GM19452 (cell line): ENCODE data around the gene KRT77.

Source experiments
- ATAC-seq: cut with Tn5 transposase; IDR thresholded peaks from one replicate; pipeline ENCODE4 v1.9.1; 2021; ENCODE audit not compliant: unreplicated experiment

Gene KRT77

DNA sequence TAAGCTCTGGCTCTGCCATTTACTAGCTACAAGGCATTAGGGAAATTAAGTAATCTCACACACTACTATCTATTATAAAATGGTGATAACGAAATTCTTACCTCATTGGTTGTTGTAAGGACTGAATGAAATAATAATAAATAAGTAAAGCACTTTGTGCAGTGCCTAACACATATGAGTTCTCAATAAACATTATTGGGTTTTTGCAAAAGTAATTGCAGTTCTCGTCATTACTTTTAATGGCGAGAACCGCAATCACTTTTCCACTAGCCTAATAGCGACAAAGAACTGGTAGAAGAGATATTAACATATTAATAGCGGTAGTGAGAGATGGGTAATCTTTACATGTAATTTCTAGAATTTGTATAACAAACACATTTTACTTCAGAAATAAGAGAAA lies 9.2 kb downstream of the KRT77 start:
- no peak for ATAC-seq

GRCh38 chr12:52693261-52693660 lies 10.1 kb downstream of the KRT77 start:
- ATAC-seq, result no peak

GRCh38 chr12:52692254-52692653 lies 11.1 kb downstream of the KRT77 start:
- ATAC-seq, result no peak

GRCh38 chr12:52691841-52692150 lies 11.5 kb downstream of the KRT77 start:
- ATAC-seq, result no peak

- ATAC-seq, result no peak
These were observed 12.1 kb downstream of the KRT77 start for GRCh38 chr12:52691076-52691840.

DNA sequence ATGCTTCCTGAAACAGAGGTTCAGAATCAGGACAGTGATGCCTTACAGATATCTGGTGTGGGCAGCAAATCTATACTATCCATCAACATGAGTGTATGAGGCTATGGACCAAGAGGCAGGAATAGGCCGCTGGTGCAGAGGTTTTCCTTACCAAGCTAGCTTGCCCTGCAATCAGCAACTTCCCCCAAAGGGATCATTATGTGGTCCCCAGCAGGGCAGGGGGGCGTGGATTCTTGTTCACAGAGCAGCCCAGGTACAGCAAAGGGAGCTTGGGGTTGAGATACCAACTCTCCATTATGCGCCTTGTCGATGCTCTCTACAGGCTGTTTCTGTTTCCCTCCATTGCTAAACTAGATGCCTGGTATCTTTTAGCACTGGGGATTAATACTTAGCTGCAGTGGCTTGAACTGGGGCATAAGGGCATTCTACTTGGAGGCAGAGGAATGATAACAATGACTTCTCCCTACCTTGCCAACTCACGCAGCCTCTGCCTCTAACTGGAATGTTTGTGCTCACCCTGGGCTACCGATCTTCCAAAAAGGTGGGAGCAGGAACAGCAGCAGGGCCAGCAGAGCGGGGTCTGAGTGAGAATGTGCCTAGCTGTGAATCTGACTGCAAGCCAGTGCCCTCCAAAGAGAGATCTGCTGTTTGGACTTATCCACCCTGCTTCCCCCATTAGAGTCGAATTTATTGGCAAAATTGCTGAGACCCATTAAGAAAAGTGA lies 12.8 kb downstream of the KRT77 start:
- ATAC-seq, result no peak

DNA sequence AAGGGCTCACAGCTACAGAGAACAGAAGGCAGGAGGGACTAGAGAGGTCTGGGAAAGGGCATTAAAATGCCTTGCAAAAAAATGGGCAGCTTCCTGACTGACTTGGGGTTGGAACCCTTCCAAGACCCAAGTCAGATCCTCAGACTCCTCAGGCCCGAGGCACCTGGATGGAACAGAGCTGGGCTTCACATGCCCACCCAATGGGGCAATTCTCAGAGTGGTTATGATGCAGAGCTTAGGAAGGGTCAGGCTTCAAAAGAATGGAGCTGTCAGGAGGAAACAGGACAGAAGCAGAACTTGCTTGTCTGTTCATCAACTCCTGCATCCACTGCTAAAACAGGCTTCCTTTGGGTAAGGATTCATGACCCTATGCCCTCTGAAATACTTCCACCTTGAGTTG lies 13.4 kb downstream of the KRT77 start:
- no peak for ATAC-seq

GRCh38 chr12:52689239-52689638 lies 14.1 kb downstream of the KRT77 start:
- ATAC-seq, result no peak

GRCh38 chr12:52688481-52688880 lies 14.8 kb downstream of the KRT77 start:
- ATAC-seq, result no peak

- ATAC-seq, result no peak
These were observed 15.6 kb downstream of the KRT77 start for GRCh38 chr12:52687497-52688385.

GRCh38 chr12:52686756-52687487 lies 16.4 kb downstream of the KRT77 start:
- no peak for ATAC-seq

- ATAC-seq, result no peak
These were observed 17.3 kb downstream of the KRT77 start for GRCh38 chr12:52686063-52686462.

DNA sequence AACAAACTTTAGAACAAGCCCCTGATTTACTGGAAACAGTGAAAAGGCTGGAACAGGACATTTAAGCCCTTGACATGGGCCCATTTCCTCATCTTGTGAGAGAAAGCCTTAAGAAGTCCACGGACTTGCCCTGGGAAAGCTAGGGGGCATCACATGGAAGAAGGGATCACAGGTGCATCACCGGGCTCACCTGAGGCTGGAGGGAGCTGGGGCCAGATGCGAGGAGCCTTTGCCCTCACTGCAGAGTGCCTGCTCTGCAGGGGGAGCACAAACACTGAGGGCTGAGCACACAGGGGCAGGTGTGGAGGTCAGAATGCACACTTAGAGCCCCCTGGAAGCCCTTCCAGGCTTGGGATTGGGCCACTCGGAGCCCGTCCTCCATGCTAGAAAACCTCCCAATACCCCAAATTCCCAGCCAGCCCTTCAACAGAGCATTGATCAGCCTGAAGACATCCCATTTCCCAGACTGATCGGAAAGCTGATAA lies 17.9 kb downstream of the KRT77 start:
- ATAC-seq, result no peak

DNA sequence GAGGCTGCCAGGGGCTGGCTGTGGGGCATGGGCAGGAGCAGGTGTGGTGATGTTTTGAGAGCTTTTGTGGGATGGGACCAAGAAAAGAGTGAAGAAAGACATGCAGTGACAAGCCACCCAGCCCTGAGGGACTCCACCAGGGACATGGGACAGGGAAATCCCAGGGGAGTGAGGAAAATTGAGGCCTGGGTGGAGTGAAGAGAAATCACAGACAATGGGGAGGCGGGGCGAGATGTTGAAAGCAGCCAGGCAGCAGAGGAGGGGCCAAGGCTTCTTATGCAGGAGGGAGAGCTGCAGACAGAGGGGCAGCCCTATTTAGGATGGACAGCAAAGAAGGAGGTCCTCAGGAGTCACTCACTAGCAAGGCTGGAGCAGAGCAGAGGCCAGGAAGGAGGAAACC lies 18.9 kb downstream of the KRT77 start:
- no peak for ATAC-seq

DNA sequence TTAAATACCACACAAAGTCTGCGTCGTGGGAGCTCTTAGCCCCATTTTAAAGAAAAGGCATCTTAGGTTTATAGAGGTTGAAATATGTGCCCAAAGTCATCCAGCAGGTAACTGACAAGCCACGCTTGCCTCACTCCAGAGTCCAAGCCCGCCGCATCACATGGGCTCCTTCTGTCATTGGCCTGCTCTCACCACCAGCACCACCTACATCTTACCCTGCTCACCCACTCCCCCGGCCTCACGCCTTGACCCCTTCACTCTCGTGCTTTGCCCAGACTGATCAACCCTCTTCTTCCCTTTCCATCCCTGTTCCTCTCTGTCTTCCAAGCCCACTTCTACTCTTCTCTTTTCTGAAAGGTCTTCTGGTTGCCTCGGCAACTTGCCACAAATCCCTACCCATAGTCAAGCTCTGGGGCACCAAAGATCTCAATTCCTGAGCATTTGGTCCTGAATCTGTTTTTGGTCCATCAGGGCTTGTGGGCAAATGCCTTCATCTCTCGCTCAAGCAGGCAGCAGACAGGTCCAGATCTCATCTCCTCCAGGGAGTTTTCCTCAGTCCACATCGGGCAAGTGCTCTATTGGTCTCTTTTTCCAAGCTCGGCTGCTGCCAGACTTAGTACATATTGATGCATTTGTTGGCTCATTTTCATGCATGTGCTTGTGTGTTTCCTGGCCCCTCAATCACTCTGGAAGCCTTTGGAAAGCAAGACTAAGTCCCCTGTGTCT lies 19.6 kb downstream of the KRT77 start:
- ATAC-seq, result no peak

DNA sequence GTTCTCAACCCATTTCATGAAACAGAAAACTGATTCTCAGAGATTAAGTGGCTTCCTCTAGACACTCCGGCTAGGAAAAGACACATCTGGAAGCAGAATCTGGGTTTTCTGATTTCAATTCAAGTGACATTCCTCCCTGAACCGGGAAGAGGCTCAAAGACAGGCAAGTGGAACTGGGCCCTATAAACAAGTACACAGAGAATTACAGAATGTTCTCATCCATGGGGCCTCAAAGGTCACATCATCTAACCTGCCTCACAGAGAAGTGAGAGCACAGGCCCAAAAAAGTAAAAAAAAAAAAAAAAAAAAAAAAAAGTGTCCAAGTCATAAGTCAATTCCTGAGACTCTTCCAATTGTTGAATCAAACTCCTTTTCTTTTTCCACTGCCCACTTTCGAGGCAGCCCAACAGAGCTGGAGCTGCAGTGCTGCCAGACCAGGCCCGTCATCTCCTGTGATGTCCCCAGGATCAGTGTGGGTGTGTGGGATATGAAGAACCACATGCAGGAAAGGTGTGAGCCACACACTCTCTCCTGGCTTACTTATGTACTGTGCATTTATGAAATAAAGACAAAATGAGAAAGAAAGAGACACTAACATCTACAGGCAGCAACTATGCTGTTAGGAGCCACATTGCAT lies 20.3 kb downstream of the KRT77 start:
- no peak for ATAC-seq

DNA sequence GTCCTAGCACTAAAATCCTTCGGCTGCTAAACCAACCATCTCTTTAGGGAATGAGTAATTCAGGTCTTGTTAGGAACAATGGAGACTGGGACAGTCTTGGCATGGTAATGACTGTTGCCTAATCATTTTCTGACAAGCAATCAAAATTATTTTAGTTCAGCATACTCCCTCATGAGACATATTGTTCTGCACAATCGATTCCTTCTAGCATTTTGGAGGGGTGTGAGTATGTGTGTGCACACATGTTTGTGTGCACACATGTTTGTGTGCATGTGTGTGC lies 21.0 kb downstream of the KRT77 start:
- no peak for ATAC-seq

- ATAC-seq, result no peak
These were observed 21.6 kb downstream of the KRT77 start for GRCh38 chr12:52681526-52682380.

DNA sequence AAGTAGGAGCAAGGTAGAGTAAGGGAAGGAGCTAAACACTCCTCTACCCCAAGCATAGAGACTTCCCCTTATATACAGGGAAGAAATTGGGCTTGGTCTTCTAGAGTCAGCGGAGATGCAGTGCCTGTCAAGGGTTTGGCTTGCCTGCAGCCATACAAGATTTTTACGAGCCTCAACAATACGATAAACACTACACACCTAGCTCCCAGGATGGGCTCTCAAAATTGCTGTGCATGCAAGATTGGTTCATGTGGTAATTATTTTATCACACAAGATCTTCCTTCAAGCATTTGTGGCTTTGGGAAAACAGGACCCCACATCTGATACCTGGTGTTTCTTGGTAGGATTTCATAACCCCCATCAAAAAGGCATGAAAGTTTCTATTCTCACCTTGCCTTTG lies 23.0 kb downstream of the KRT77 start, which contains the start of gene KRT1:
TSS of gene KRT1 (minus strand) at position 45 of the 400 bp plus-strand sequence. CDS start 59 bp downstream, outside the sequence.
- no peak for ATAC-seq
